ENCODE data around the gene CTDSP2.
A peak's percentile ranks its signal among the peaks of the same experiment; 100 is the strongest.
"Not testable (repeated sequence)": the region's sequence is repeated elsewhere in the genome, so short reads cannot be mapped to it uniquely, and the experiment has no call there.

Gene CTDSP2, protein sequence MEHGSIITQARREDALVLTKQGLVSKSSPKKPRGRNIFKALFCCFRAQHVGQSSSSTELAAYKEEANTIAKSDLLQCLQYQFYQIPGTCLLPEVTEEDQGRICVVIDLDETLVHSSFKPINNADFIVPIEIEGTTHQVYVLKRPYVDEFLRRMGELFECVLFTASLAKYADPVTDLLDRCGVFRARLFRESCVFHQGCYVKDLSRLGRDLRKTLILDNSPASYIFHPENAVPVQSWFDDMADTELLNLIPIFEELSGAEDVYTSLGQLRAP

DNA sequence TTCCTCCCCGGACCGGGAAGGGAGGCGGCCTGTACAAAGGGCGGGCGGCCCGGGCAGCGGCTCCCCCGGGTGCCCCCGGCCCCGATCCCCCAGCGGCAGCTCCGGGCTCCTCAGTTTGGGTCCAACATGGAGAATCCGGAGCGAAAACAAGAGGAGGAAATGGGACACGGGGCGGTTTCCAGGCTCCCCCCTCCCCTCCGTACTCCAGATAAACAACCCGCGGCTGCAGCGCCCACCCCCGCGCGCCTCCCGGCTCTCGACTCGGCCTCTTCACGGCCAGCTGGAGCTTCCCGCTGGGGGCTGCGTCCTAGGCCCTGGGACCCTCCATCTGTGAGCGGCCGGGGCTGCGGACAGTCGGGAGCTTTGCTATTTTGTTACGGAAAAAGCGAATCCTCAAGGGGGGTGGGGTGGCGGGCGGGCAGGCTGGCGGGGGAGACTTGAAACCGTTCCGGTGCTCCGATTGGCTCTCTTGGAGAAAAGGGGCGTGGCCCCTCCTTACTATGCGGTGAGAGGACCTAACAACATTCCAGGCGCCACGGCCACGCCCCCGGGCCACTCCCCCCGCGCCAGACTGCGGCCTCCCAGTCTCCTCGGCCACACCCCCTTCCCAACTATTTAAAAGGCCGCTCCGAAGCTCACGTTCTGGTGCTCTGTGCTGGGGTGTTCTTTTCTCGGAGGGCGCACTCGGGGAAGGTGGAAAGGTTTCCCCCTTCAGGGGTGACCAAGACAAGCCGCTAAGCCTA, at the start of gene CTDSP2:
TSS of gene CTDSP2 (minus strand) at position 153 of the 743 bp plus-strand sequence. CDS start 294 bp downstream, outside the sequence.
- DNase-seq (ENCODE audit: low read depth), result peak; percentile 79

DNA sequence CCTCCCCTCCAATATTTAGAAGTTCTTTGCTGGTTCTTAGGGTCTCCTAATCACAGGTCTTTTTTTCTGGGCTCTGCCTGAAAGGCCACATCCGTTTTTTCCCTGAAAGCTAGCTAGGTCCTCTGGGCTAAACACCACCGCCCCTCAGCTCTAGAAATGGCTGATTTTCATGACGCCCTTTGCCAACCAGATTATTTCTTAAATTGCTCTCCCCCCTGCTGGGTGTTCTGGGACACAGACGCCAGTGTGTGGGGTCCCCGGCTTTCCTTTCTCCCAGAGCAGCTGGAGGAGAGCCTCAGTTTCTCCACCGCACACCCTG, 49.5 kb upstream of the CTDSP2 start:
- no peak for DNase-seq (ENCODE audit: low read depth)

DNA sequence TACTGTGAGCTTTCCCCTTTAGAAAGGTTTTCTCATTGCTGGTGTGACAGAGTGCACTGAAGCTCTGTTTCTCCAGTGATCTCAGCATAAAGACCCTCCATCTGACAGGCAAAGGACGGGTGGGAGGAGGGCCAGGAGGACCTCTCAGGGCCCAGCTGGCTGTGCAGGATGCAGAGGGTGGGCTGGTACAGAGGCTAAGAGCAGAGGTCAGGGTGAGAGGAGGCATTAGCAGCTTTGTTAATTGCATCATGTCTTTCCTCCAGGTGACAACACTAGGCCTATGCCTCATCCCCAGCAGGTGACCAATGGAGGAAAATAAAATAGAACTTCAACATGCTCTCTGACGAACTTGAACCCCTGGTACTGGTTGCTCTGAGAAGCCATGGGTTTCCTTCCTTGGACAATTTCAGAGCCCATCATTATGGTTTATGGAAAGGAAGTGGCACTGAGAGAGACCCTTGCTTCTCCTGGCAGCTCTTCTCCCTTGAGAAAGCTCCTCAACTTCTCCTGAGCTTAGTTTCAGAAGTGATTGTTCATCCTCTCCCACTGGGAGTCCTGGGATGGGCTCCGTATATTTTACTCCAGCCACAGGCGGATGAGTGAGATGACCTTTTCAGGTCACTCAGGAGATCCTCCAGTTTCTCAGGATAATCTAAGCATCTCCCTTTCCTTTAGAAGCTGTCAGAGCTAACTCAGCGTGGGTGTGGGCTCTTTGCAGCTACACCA, 49.0 kb upstream of the CTDSP2 start:
- DNase-seq (ENCODE audit: low read depth), result no peak

DNA sequence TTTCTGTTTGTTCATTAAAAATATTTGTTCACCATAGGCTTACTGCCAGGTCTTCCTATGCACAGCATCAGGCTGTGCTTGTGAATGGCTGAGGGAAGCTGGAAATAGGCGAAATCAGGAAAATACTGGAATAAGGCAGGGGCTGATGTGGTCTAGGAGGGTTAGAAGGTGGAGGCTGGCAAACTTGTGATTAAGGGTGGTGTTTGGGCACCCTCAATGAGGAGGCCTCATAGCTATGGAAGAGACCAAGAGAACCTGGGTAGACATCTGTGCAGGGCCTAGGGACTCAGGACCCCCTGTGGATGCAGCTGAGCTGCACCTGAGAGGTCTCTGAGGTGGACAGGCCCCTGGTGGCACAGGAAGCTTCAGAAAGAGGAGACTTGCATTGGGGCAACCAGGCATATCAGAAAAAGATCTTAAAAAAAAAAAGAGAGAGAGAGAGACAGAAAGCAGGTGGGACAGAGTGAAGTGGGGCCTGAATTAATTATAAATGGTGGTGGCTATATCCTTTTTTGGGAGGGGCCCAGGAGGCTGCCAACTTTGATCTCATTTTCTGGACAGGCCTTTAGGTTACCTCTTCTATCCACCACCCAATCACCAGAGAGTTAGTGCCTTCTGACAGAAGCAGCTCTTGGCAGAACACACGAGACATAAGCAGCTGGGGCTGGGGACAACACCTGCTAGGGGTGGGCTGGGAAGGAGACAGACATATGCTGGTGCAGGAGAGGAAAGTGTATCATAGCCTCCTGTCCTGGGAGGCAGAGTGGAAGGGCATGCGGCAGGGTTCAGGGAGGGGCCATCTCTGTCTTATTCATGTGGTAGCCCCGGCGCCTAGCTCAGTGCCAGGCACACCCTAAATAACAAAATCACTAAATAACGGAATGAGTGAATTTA, 48.1 kb upstream of the CTDSP2 start:
- no peak for DNase-seq (ENCODE audit: low read depth)

DNA sequence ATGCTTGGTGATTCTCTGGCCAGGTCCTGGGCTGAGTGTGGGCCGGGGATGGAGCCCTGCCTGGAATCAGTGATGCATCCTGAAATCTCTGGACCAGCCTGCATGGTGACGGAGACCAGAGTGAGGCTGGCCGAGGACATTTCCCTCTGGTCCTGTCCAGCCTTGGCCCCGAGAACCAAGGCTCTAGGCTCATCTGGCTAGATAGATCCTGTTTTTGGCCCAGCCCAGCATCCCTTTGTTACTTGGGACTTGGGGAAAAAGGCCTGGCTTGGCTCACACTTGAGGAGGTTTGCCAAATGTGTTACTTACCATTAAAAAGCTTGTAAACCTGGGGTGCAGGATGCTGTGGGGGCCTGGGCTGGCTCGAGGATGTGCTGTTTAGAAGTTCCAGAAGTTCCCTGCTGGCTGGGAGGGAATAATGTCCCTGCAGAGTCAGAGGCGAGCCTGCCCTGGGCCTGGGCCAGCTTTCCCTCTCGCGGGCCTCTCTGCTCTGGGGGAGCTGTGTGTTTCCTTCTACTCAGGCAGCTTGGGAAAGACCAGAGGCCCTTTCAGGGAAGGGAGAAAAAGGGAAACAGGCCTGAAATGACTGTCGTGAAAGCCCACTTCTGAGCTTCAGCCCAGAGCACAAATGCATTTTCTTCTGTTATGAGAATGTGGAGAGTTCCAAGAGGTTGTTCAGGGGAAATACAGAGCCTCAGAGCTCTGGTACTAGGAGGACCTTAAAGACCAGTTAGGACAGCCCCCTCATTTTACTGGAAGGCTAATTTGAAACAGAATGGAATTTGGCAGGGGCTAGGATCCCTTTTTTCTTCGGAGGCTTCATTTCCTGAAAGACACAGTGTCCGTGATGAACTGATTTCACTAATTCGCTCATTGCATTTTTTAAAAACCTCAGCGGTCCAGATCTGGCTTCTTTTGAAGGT, 47.2 kb upstream of the CTDSP2 start:
- no peak for DNase-seq (ENCODE audit: low read depth)

DNA sequence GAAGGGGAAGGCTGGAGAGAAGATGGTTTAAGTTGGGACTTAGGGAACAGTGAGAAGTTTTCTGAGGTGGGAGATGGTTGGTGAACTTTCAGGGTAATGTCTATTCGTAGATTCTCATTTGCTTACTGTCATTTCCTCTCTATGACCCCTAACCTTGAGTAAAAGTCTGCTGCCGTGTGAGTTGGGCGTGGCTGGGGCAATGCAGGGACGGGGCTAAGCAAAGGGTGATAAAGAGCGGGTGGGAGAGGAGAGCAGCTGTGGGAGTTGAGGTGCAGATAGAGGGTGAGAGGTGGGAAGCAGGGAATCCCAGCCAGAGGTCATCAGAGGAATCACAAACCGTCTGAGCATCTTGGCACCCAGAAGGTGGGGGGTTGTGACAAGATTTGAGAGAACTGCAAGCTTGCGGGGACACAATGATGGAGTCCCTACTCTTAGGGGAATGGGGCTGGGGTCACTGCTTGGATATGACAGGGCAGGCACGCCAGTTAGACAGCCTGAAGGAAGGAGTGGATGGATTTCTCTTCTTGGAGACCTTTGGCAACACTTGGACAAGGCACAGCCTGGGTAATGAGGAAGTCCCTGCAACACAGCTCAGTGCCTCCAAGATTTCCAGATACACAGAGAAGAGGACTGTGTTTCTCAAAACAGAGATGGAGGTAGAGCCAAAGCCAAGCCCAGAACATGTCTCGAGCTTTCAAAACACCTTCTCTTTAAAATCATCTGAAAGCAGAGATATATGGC, 45.9 kb upstream of the CTDSP2 start:
- no peak for DNase-seq (ENCODE audit: low read depth)

DNA sequence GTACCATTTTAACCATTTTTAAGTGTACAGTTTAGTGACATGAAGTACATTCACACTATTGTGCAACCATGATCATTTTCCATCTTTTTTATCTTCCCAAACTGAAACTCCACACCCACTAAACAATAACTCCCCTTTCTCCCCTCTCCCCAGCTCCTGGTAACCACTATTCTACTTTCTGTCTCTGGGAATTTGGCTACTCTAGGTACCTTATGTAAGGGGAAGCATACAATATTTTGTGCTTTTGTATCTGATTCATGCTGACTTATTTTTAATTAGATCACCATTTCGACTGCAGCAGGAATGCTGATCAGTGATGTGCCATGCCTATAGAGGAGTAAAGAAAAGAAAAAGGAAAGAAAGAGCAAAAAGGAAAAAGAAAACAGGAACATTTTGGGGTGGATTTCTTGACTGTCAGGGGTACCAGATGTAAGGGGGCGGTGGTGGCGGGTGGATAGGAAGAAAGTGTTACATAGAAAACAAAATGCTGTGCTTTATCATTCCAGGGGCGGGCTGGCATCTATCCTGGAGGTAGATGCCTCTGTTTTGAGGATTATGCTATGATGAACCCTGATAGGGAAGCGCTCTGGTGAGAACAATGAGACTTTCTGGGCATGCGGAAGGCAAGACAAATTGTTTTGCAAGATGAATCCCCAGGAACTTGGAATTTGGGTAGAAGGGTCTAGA, 45.2 kb upstream of the CTDSP2 start:
- no peak for DNase-seq (ENCODE audit: low read depth)

DNA sequence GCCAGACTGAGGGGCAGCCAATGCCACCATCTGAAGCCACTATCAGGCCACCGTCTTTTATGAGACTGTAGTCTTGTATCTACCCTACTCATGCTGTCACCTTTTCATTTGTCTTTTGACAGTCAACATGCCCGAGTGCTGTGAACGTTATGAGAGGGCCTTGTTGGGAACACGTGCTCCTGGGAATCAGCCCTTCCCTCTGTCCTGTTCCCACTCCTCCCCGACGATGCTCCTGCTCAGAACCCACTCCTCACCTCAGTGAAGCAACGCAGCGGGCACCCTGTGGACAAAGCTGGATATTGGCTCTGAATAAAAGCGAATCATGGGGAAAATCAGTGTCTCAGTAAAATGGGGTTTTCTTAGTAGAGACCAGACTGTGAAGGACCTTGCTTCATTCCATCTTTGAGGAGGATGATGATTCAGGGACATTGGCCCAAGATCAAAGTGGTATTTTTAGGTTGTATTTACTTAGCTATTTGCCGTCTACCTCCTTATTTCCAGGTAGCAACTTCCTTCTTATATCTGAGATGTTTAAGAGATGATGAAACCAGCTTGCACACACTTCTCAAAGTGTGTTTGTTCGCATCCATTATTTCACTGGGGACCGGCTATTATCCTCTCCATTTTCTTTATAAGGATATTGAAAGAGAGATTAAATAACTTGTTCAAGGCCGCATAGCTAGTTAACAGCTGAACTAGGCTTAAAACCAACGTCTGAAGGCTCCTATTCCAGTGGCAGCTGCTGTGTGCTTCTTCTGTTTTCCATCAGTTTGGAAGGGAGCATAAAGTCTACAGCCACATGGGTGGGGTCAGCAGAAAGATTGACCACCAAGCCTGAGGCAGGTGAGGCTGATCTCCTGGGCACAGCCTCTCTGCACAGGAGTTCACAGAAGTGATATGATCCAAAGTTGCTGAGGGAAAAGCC, 43.9 kb upstream of the CTDSP2 start:
- no peak for DNase-seq (ENCODE audit: low read depth)

DNA sequence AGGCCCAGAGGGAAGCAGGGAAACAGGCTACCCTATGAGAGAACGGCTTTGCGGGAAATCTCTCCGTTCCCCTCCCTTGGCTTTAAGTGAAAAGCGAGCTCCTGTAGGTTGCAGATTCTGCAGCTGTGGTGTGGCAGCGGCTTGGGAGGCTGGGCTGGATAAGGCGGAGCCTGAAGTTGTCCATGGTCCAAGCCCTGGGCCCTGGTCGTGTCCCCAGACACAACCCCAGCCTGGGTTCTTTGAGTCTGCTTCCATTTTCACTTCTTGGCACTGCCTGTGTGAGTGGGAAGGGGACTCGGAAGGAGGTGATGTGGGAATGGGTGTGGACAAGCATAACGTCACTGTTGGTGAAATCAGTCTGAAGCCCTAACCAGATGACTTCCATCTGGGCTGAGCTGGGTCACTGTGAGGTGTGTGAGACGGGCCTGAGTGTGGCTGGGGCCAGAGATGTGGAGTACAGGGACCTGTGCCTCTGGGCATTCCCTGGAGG, 43.0 kb upstream of the CTDSP2 start:
- no peak for DNase-seq (ENCODE audit: low read depth)

DNA sequence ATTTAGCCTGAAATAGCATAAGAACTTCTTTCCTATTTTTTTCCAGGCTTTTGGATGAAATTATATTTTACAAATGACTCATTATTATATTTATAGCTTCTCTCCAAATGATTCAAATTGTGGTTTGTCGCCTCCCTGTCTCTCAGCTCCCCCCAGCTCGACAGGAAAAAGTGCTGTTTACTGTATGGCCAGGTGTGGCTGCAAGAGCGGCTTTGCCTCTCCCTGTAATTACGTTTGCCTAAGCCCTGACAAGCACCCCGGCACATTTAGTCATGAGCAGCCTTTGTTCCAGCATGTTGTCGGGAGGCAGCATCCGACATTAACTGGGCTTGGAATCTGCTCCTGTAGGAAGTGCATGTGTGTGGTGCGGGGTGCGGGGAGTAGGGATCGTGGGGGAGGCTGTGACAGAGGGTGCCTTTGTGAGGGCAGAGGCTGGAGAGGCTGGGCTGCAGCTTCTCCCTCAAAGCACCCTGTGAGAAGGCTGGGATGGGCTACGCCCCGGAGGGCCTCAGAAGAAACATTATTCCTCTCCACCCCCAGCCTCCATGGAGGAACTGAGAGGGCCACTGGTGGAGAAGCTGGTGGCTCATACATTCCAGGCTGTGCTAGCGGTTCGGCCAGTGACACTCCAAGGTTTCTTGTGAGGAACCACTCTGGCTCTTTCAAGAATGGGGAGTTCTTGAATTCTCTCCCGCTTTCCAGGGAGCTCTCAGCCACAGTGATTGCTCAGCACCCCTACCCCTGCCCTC, 42.1 kb upstream of the CTDSP2 start:
- DNase-seq (ENCODE audit: low read depth), result no peak

DNA sequence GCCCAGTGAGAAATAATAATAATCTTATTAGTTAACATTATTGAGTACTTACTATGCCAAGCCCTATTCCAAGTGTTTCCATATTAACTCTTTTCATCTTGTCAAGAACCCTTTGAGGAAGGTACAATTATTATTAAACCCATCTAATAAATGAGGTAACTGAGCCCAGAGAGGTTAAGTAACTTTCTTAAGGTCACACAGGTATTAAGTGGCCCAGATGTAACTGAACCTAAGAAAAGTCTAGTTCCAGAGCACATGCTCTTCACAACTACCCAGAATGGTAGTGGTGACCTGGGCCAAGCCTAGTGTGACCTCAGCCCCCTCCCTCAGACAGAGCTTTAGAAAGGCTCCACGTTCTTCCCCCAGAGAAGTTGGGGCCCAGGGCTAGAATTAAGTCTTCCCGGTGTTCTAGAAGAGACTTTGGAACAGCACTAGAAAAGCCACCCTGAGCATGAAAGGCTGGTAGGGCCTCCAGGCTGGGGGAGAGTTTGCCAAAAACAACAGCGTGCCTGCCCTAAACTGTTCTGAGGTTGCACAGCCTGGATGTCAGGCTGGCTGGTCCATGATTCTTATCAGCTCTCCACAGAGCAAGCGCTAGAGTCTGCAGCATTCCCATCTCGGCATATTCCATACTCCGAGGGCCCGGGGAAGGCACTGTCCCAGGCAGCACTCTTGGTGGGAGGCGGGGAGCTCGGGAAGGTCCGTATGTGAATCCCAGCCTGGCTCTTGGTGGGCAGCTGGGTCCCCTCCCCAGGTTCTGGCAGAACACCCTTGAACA, 41.3 kb upstream of the CTDSP2 start:
- DNase-seq (ENCODE audit: low read depth), result no peak

DNA sequence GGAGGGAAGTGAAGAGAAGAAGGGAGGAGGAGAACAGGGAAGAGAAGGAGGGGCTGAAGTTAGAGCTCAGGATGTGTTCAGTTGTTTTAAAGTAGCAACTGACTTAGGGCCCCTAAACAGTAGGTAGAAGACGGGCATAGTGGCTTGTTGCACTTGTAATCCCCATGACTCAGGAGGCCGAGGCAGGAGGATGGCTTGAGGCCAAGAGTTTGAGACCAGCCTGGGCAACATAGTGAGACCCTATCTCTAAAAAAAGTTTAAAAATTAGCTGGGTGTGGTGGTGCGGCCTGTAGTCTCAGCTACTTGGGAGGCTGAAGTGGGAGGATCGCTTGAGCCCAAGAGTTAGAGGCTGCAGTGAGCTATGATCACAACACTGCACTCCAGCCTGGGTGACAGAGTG, 40.4 kb upstream of the CTDSP2 start:
- DNase-seq (ENCODE audit: low read depth), result not testable (repeated sequence)

DNA sequence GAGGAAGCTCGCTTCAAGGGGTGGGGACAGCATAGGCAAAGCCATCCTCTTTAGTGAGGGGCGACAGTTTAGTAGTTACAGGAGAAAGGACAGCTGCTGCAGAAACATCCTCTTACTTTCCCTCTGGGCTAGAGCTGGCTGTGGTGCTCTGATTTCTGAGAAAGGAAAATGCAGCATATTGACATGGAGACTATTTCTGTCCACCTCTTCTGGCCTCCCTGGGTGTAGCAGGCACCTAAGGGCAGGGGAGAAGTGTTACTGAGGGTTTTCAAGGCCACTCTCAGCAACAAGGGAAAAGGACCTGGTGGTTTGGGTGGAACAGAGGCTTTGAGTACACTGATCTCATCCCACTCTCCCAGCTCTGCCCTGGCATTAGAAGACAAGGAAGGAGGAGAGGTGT, 40.0 kb upstream of the CTDSP2 start:
- DNase-seq (ENCODE audit: low read depth), result no peak

DNA sequence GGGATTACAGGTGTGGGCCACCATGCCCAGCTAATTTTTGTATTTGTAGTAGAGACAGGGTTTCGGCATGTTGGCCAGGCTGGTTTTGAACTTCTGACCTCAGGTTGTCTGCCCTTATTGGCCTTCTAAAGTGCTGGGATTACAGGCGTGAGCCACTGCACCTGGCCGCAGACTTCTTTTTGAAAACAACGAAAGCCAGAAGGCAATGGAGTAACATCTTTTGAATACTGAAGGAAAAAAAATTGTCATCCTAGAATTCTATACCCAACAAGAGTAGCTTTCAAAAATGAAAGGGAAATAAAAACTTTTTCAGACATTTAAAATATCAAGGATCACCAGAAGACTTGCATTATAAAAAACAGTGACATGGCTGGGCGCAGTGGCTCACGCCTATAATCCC, 38.7 kb upstream of the CTDSP2 start:
- DNase-seq (ENCODE audit: low read depth), result no peak

DNA sequence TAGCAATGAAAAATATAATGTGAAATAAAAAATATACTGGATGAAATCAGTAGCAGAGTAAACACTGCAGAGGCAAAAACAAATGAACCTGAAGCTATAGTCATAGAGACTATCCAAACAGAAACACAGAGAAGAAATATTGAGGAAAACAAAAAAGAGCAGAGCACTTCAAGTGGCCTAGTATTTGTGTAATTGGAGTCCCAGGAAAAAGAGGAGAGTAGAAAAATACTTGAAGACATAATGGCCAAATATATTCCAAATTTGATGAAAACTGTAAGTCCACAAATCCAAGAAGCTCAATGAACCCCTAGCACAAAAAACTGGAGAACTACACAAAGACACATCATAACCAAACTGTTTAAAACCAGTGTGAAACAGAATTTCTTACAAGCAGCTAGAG, 37.2 kb upstream of the CTDSP2 start:
- no peak for DNase-seq (ENCODE audit: low read depth)

DNA sequence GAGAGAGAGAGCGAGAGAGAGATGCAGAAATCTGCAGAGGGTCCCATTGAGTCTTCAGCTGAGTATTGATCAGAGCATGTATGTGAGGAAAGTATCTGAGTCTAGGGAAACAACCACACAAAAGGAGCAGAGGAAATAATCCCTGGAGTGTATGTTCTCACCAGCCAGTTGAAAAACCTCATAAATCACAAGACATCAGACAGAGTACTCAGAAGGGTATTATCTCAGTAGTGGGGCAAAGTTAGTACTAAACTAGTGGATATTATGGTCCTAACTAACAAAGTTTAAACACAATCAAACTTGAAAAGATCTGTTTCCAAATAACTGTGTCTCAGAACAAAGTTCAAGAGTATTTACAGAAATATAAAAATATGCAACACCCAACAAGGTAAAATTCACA, 36.5 kb upstream of the CTDSP2 start:
- no peak for DNase-seq (ENCODE audit: low read depth)

DNA sequence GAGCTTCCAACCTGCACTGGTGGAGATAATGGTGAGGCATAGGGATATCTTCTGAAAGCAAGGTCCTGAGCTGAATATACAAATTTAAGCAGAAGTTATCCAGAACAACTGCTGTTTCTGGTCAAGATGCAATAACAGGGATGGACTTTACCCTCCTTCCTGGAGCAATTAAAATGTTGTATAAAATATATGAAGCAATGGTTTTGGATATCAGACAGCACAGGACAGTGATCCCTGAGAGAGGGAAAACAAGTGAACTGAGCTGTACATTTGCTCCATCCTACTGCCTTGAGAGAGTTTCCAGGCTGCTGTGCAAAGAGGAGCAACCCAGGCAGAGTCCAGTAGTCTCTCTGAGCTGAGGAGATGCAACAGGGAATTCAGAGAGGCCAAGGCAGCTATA, 36.0 kb upstream of the CTDSP2 start:
- DNase-seq (ENCODE audit: low read depth), result no peak

Measured in activated T-cell treated with anti-CD3 and anti-CD28 coated beads for 1 hour (primary cell).